ENCODE measurements around the gene MAP2K2.

- no peak for TF ChIP-seq PREB (CRISPR knock-in tag; IDR thresholded peaks at IDR 0.05)
- TF ChIP-seq ELF4 (CRISPR knock-in tag; IDR thresholded peaks at IDR 0.05): no peak
- TF ChIP-seq ZBTB26 (CRISPR knock-in tag; IDR thresholded peaks at IDR 0.05): no peak
- no peak for TF ChIP-seq MAFK (IDR thresholded peaks at IDR 0.05; ENCODE audit: low read length)
- TF ChIP-seq YY1 (IDR thresholded peaks at IDR 0.05; ENCODE audit: borderline replicate concordance in 1 of 3, control insufficient read depth in 1 of 3, extremely low read depth in 1 of 3, insufficient read depth in 3 of 3, insufficient read length in 1 of 3, insufficient replicate concordance in 2 of 3, low read depth in 1 of 3, low read length in 2 of 3): no peak
- no peak for TF ChIP-seq HSF4 (CRISPR knock-in tag; IDR thresholded peaks at IDR 0.05; ENCODE audit: borderline replicate concordance)
- TF ChIP-seq ZNF407 (IDR thresholded peaks at IDR 0.05; ENCODE audit: low read depth): no peak
- TF ChIP-seq CTCF (IDR thresholded peaks at IDR 0.05 in 2 of 3, conservative IDR thresholded peaks at IDR 0.05 in 1 of 3; ENCODE audit: insufficient read depth in 2 of 3, low read depth in 1 of 3, low read length in 3 of 3): no peak
- no peak for TF ChIP-seq CC2D1A (IDR thresholded peaks at IDR 0.05)
- no peak for TF ChIP-seq EZH2 (IDR thresholded peaks at IDR 0.05; ENCODE audit: borderline replicate concordance, low read depth, low read length)
- no peak for TF ChIP-seq SMAD1 (IDR thresholded peaks at IDR 0.05; ENCODE audit: low read depth, low read length, partially characterized antibody)
Observed at GRCh38 chr19:4094761-4095487, 29.0 kb downstream of the MAP2K2 start.
